Mesenchymal stem cell (in vitro differentiated cells and primary cell): ENCODE measurements around the gene URI1.

Experiments used
- DNase-seq: peaks from one replicate; pipeline ENCODE4 v3.0.0-alpha.2; 2013
- H2AFZ ChIP-seq: one replicate; pipeline ENCODE4 v1.6.1; 2013; ENCODE audit warnings: low read depth, mild to moderate bottlenecking, control low read depth, inconsistent platforms, low read length, moderate library complexity
- H2AK5ac ChIP-seq: 2 replicates; pipeline ENCODE4 v1.6.1; 2013; ENCODE audit warnings: low read length, moderate library complexity, mild to moderate bottlenecking, inconsistent platforms; ENCODE audit not compliant: severe bottlenecking
- H2BK120ac ChIP-seq: one replicate; pipeline ENCODE4 v1.6.1; 2013; ENCODE audit warnings: low read depth, mild to moderate bottlenecking, inconsistent platforms, low read length, moderate library complexity
- H2BK12ac ChIP-seq, 2 experiments: one replicate each; pipeline ENCODE4 v1.6.1; 2013; ENCODE audit warnings: inconsistent platforms in 2 of 2, low read length in 2 of 2, mild to moderate bottlenecking in 2 of 2, moderate library complexity in 2 of 2, control low read depth in 1 of 2
- H2BK15ac ChIP-seq: one replicate; pipeline ENCODE4 v1.6.1; 2013; ENCODE audit warnings: mild to moderate bottlenecking, low read depth, inconsistent platforms; ENCODE audit not compliant: poor library complexity, severe bottlenecking
- H2BK5ac ChIP-seq: 2 replicates; pipeline ENCODE4 v1.6.1; 2013; ENCODE audit warnings: low read depth, mild to moderate bottlenecking, low read length, control low read depth, inconsistent platforms; ENCODE audit not compliant: poor library complexity, severe bottlenecking
- H3K14ac ChIP-seq, 2 experiments: one replicate each; pipeline ENCODE4 v1.6.1; 2013; ENCODE audit warnings: inconsistent platforms in 2 of 2, low read length in 2 of 2, control low read depth in 1 of 2, mild to moderate bottlenecking in 1 of 2, moderate library complexity in 1 of 2
- H3K18ac ChIP-seq, 2 experiments: one replicate each; pipeline ENCODE4 v1.6.1; 2013; ENCODE audit warnings: inconsistent platforms in 2 of 2, low read length in 2 of 2, control low read depth in 1 of 2, low read depth in 1 of 2, mild to moderate bottlenecking in 1 of 2
- H3K23ac ChIP-seq, 2 experiments: one replicate each; pipeline ENCODE4 v1.6.1; 2013; ENCODE audit warnings: inconsistent platforms in 2 of 2, low read length in 2 of 2, mild to moderate bottlenecking in 2 of 2, moderate library complexity in 2 of 2, control low read depth in 1 of 2
- H3K27ac ChIP-seq: 2 replicates; pipeline ENCODE4 v1.5.1; 2013; ENCODE audit warnings: mild to moderate bottlenecking, moderate library complexity, low read length, control low read depth, inconsistent platforms; ENCODE audit not compliant: poor library complexity, severe bottlenecking
- H3K27me3 ChIP-seq, 2 experiments: 2 replicates each; pipeline versions ENCODE4 v1.6.1 to v1.7.0; 2013; ENCODE audit warnings: low read length in 2 of 2, mild to moderate bottlenecking in 2 of 2, moderate library complexity in 2 of 2, control low read depth in 1 of 2, inconsistent platforms in 1 of 2; ENCODE audit not compliant: control insufficient read depth in 1 of 2, insufficient read depth in 1 of 2
- H3K36me3 ChIP-seq, 2 experiments: 2 replicates each; pipeline versions ENCODE4 v1.6.1 to v1.7.0; 2013; ENCODE audit warnings: low read length in 2 of 2, control low read depth in 1 of 2, inconsistent platforms in 1 of 2, low read depth in 1 of 2, mild to moderate bottlenecking in 1 of 2; ENCODE audit not compliant: insufficient read depth in 2 of 2, control insufficient read depth in 1 of 2
- H3K4ac ChIP-seq, 2 experiments: one replicate each; pipeline ENCODE4 v1.6.1; 2013; ENCODE audit warnings: inconsistent platforms in 2 of 2, low read length in 2 of 2, mild to moderate bottlenecking in 2 of 2, moderate library complexity in 2 of 2, control low read depth in 1 of 2, low read depth in 1 of 2
- H3K4me1 ChIP-seq: 2 replicates; pipeline ENCODE4 v1.6.1; 2013; ENCODE audit warnings: low read depth, low read length, control low read depth; ENCODE audit not compliant: control insufficient read depth, insufficient read depth
- H3K4me2 ChIP-seq: 2 replicates; pipeline ENCODE4 v1.6.1; 2013; ENCODE audit warnings: low read length, mild to moderate bottlenecking, inconsistent platforms; ENCODE audit not compliant: poor library complexity, severe bottlenecking
- H3K4me3 ChIP-seq, 2 experiments: 2 replicates each; pipeline versions ENCODE4 v1.5.1 to v1.7.0; 2013; ENCODE audit warnings: low read length in 2 of 2, mild to moderate bottlenecking in 2 of 2, control low read depth in 1 of 2, low read depth in 1 of 2; ENCODE audit not compliant: insufficient read depth in 1 of 2
- H3K79me1 ChIP-seq: replicated peaks from 2 replicates; pipeline ENCODE4 v1.6.1; 2013; ENCODE audit warnings: mild to moderate bottlenecking, control low read depth, low read length, inconsistent platforms; ENCODE audit not compliant: poor library complexity, severe bottlenecking
- H3K9ac ChIP-seq: 2 replicates; pipeline ENCODE4 v1.7.0; 2013; ENCODE audit warnings: mild to moderate bottlenecking, low read length, moderate library complexity
- H3K9me3 ChIP-seq: 2 replicates; pipeline ENCODE4 v1.7.0; 2013; ENCODE audit warnings: mild to moderate bottlenecking, low read length; ENCODE audit not compliant: control insufficient read depth
- H4K8ac ChIP-seq: one replicate; pipeline ENCODE4 v1.6.1; 2013; ENCODE audit warnings: inconsistent platforms, mild to moderate bottlenecking, low read length, moderate library complexity
- H4K91ac ChIP-seq: one replicate; pipeline ENCODE4 v1.6.1; 2013; ENCODE audit warnings: mild to moderate bottlenecking, low read length, inconsistent platforms
- WGBS: methylation state at CpG from one replicate; pipeline ENCODE4 v1.1.7; 2013; ENCODE audit warnings: mixed read lengths; 5-methylcytosine and 5-hydroxymethylcytosine counted together

Gene URI1

GRCh38 chr19:30022659-30023058 is 80.6 kb downstream of the URI1 start:
- no peak overlapping the region for H2AK5ac ChIP-seq
- H3K27ac ChIP-seq, result no peak overlapping the region
- H3K79me1 ChIP-seq, result peaks cover 7% of the 10 kb centered on the region
- peaks cover 3% of the 10 kb centered on the region for H3K9me3 ChIP-seq
- no peak overlapping the region for H2AFZ ChIP-seq
- H3K27me3 ChIP-seq, result no peaks in the 10 kb centered on the region
- no peaks in the 10 kb centered on the region for H3K4me1 ChIP-seq
- WGBS, result 96% methylated on average over 1 of the region's 1 CpG
- no peak overlapping the region for H2BK15ac ChIP-seq
- H3K14ac ChIP-seq, result no peak overlapping the region
- no peak overlapping the region for H2BK12ac ChIP-seq
- H3K23ac ChIP-seq, result no peak overlapping the region
- H3K36me3 ChIP-seq, result peaks cover 7 to 16% of the 10 kb centered on the region in 2 experiments
- no peak overlapping the region for H3K4me2 ChIP-seq
- H3K18ac ChIP-seq, result no peak overlapping the region
- H3K4ac ChIP-seq, result no peak overlapping the region
- H3K9ac ChIP-seq, result no peak overlapping the region
- no peak overlapping the region for H4K91ac ChIP-seq
- no peak overlapping the region for H3K4me3 ChIP-seq
- H2BK5ac ChIP-seq, result no peak overlapping the region
- no peak for DNase-seq
- no peak overlapping the region for H4K8ac ChIP-seq
- H2BK120ac ChIP-seq, result no peak overlapping the region

- no peak overlapping the region for H2BK12ac ChIP-seq
- no peak overlapping the region for H3K4me2 ChIP-seq
- peaks cover 3% of the 10 kb centered on the region for H3K9me3 ChIP-seq
- H2BK120ac ChIP-seq, result no peak overlapping the region
- H4K91ac ChIP-seq, result no peak overlapping the region
- peaks cover 7 to 9% of the 10 kb centered on the region in 2 experiments for H3K36me3 ChIP-seq
- H2BK15ac ChIP-seq, result no peak overlapping the region
- no peak overlapping the region for H3K4ac ChIP-seq
- H3K79me1 ChIP-seq, result peaks cover 7% of the 10 kb centered on the region
- H2AK5ac ChIP-seq, result no peak overlapping the region
- no peak for DNase-seq
- H3K14ac ChIP-seq, result no peak overlapping the region
- H3K4me3 ChIP-seq, result no peak overlapping the region
- no peak overlapping the region for H2AFZ ChIP-seq
- H3K4me1 ChIP-seq, result no peaks in the 10 kb centered on the region
- no peak overlapping the region for H3K23ac ChIP-seq
- no peaks in the 10 kb centered on the region for H3K27me3 ChIP-seq
- H3K18ac ChIP-seq, result no peak overlapping the region
- H3K27ac ChIP-seq, result no peak overlapping the region
- H2BK5ac ChIP-seq, result no peak overlapping the region
- no peak overlapping the region for H4K8ac ChIP-seq
- no peak overlapping the region for H3K9ac ChIP-seq
Observed at GRCh38 chr19:30023330-30023729, 81.3 kb downstream of the URI1 start.

GRCh38 chr19:30024091-30024490 is 82.1 kb downstream of the URI1 start:
- Histone ChIP-seq H4K8ac (no peak overlapping the region), H2AFZ (no peak overlapping the region), H3K27ac (no peak overlapping the region)

DNA sequence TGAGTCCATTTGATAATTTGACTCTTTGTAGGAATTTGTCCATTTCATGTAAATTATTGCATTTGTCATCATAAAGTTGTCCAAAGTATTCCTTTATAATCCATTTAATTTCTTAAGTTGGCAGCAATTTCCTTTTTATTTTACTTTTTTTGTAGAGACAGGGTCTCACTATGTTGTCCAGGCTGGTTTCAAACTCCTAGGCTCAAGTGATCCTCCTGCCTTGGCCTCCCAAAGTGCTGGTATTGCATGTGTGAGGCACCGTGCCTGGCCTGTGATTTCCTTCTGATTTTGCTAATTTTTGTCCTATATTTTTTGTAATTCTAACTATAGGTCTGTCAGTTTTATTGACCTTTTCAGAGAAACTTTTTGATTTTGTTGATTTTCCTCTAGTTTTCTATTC is 84.9 kb downstream of the URI1 start:
- Histone ChIP-seq H2AK5ac (no peak overlapping the region), H3K4me2 (no peak overlapping the region), H3K9ac (no peak overlapping the region), H2BK12ac (no peak overlapping the region), H3K9me3 (no peaks in the 10 kb centered on the region), H3K4me1 (no peaks in the 10 kb centered on the region), H3K27ac (no peak overlapping the region), H2BK5ac (no peak overlapping the region), H2BK120ac (no peak overlapping the region), H4K91ac (no peak overlapping the region), H3K4me3 (no peak overlapping the region), H3K27me3 (no peaks in the 10 kb centered on the region), H2BK15ac (no peak overlapping the region), H3K4ac (no peak overlapping the region), H2AFZ (no peak overlapping the region), H3K23ac (no peak overlapping the region), H3K36me3 (peaks cover 0 to 11% of the 10 kb centered on the region in 2 experiments), H3K79me1 (peaks cover 4% of the 10 kb centered on the region), H3K18ac (no peak overlapping the region), H3K14ac (no peak overlapping the region), H4K8ac (no peak overlapping the region)
- no peak for DNase-seq
- no CpG with 5 or more reads among the region's 1 CpG for WGBS

More at GRCh38 chr19:30024091-30024490, 82.1 kb downstream of the URI1 start:
- Histone ChIP-seq H3K23ac (no peak overlapping the region), H3K14ac (no peak overlapping the region), H2BK120ac (no peak overlapping the region), H3K18ac (no peak overlapping the region), H3K27me3 (no peaks in the 10 kb centered on the region), H2BK5ac (no peak overlapping the region), H2BK15ac (no peak overlapping the region), H3K9me3 (peaks cover 3% of the 10 kb centered on the region), H2BK12ac (no peak overlapping the region), H3K4me2 (no peak overlapping the region), H3K4me3 (no peak overlapping the region), H3K4ac (no peak overlapping the region), H2AK5ac (no peak overlapping the region), H3K4me1 (no peaks in the 10 kb centered on the region), H3K9ac (no peak overlapping the region), H4K91ac (no peak overlapping the region), H3K36me3 (peaks cover 3 to 6% of the 10 kb centered on the region in 2 experiments), H3K79me1 (peaks cover 4% of the 10 kb centered on the region)
- DNase-seq, result no peak
